OCI-LY7 (cell line): ENCODE measurements around the gene STAMBPL1. TPM values are rescaled to one million over a fixed set of nuclear protein-coding genes. Genes with fewer than 3 reads are reported as not detected.

Experiments
- BruUV-seq: library from RNA; stranded (reverse); fragments of 400-500 nt; replicated peaks from 2 replicates; lab custom pipeline; 2021; lab: Mats Ljungman, UMichigan
- CTCF ChIA-PET: fragments of 300-600 bp; sonication (Branson Sonifier 250); formaldehyde crosslinking; loops from one replicate; lab custom pipeline; 2022; ENCODE audit warnings: antibody characterized with exemption; ENCODE audit not compliant: unreplicated experiment; lab: Charles Lee
- POLR2A ChIA-PET: fragments of 300-600 bp; sonication (Branson Sonifier 250); formaldehyde crosslinking; loops from one replicate; lab custom pipeline; 2022; ENCODE audit warnings: antibody characterized with exemption; lab: Charles Lee
- DNase-seq: peaks from one replicate; pipeline ENCODE4 v3.0.0-alpha.2; 2015; ENCODE audit warnings: low spot score
- H2AFZ ChIP-seq: fragments of 200-600 bp; sonication (generic), shearing (Covaris generic); 2 replicates; pipeline ENCODE4 v1.6.1; 2014; ENCODE audit warnings: mild to moderate bottlenecking, antibody characterized with exemption, low read length, moderate library complexity
- H3K27ac ChIP-seq: fragments of 200-600 bp; sonication (generic); 2 replicates; pipeline ENCODE4 v1.5.1; 2014; ENCODE audit warnings: mixed run types, low read depth, mild to moderate bottlenecking, moderate library complexity, low read length, inconsistent platforms; ENCODE audit not compliant: poor library complexity, severe bottlenecking
- H3K36me3 ChIP-seq: fragments of 200-600 bp; sonication (generic); 2 replicates; pipeline ENCODE4 v1.6.1; 2014; ENCODE audit warnings: mild to moderate bottlenecking, antibody characterized with exemption, low read length, moderate library complexity, mixed read lengths; ENCODE audit not compliant: insufficient read depth
- H3K4me1 ChIP-seq: fragments of 200-600 bp; sonication (generic); 2 replicates; pipeline ENCODE4 v1.5.1; 2014; ENCODE audit warnings: mild to moderate bottlenecking, low read length; ENCODE audit not compliant: insufficient read depth, poor library complexity, severe bottlenecking
- H3K4me2 ChIP-seq: fragments of 200-600 bp; sonication (generic); 2 replicates; pipeline ENCODE4 v1.6.1; 2014; ENCODE audit warnings: mild to moderate bottlenecking, low read length
- H3K4me3 ChIP-seq: fragments of 200-600 bp; sonication (generic); 2 replicates; pipeline ENCODE4 v1.5.1; 2014; ENCODE audit warnings: mild to moderate bottlenecking, low read depth, low read length; ENCODE audit not compliant: poor library complexity, severe bottlenecking
- H3K79me2 ChIP-seq: fragments of 200-600 bp; sonication (generic); 2 replicates; pipeline ENCODE4 v1.6.1; 2016; ENCODE audit warnings: low read depth, mild to moderate bottlenecking, low read length, moderate library complexity, mixed read lengths; ENCODE audit not compliant: insufficient read depth
- H3K9me2 ChIP-seq: fragments of 200-600 bp; sonication (generic); 2 replicates; pipeline ENCODE4 v1.6.1; 2016; ENCODE audit warnings: mild to moderate bottlenecking, low read length, mixed read lengths; ENCODE audit not compliant: insufficient read depth
- H3K9me3 ChIP-seq: fragments of 200-600 bp; sonication (generic); 2 replicates; pipeline ENCODE4 v1.6.1; 2014; ENCODE audit warnings: mild to moderate bottlenecking, mixed run types, low read length, mixed read lengths
- H4K20me1 ChIP-seq: fragments of 200-600 bp; sonication (generic); 2 replicates; pipeline ENCODE4 v1.6.1; 2014; ENCODE audit warnings: mild to moderate bottlenecking, antibody characterized with exemption, low read length, moderate library complexity, mixed read lengths; ENCODE audit not compliant: insufficient read depth
- EZH2phosphoT487 ChIP-seq: fragments of 200-600 bp; sonication (generic); IDR thresholded peaks from 2 replicates; pipeline ENCODE4 v1.6.1; 2018; ENCODE audit warnings: low read depth, borderline replicate concordance, mild to moderate bottlenecking, mixed run types, antibody characterized with exemption, low read length, moderate library complexity, mixed read lengths
- intact Hi-C: fragments of 100-400 bp; cut with micrococcal nuclease; formaldehyde crosslinking; loops from one replicate; pipeline ENCODE4 v1.10.0; 2022; ENCODE audit not compliant: unreplicated experiment
- total RNA-seq, 2 experiments: library from RNA; depleted of rRNA in 1 of 2; stranded (reverse); fragments of >200 nt in 1 of 2; shearing (Covaris generic) in 1 of 2; gene quantifications; 2 replicates each; pipeline ENCODE4 v1.2.3, GENCODE V29; 2014 to 2022
- TF ChIP-seq, protein P1 (sequence below): fragments of 200-600 bp; sonication (generic); conservative IDR thresholded peaks from 2 replicates; pipeline ENCODE4 v1.5.1; 2014; ENCODE audit warnings: mild to moderate bottlenecking, antibody characterized with exemption, low read length, moderate library complexity, mixed read lengths

Gene STAMBPL1
- total RNA-seq, 2 experiments from 2014 or later, result 44.4 to 47.2 TPM

DNA sequence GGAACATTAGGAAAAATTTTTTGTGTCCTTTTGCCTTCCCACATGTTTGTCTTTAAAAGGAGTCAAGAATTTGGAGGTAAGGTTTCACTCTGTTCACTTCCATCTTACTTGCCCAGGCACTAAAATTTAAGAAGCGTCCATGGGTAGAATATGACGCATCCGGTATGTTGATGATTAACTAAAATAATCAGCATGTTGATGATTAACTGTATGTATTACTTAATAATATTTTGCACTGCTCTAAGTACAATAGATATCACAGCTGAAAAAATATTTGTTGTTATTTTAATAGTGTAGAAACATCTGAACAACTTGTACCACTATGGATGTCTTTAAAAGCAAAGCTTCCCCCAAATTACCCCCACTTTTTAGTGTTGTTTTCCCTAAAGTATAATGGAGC lies 39.9 kb upstream of the STAMBPL1 start:
- ChIA-PET POLR2A (interaction anchor here (0.6 to 1.1 kb wide), 4 partner anchors 35 to 98 kb away, joined by 3 to 4 read pairs (median 4); no protein-coding TSS in a partner anchor), CTCF (no interaction called here)
- no peak for TF ChIP-seq EZH2phosphoT487
- TF ChIP-seq, protein P1, sequence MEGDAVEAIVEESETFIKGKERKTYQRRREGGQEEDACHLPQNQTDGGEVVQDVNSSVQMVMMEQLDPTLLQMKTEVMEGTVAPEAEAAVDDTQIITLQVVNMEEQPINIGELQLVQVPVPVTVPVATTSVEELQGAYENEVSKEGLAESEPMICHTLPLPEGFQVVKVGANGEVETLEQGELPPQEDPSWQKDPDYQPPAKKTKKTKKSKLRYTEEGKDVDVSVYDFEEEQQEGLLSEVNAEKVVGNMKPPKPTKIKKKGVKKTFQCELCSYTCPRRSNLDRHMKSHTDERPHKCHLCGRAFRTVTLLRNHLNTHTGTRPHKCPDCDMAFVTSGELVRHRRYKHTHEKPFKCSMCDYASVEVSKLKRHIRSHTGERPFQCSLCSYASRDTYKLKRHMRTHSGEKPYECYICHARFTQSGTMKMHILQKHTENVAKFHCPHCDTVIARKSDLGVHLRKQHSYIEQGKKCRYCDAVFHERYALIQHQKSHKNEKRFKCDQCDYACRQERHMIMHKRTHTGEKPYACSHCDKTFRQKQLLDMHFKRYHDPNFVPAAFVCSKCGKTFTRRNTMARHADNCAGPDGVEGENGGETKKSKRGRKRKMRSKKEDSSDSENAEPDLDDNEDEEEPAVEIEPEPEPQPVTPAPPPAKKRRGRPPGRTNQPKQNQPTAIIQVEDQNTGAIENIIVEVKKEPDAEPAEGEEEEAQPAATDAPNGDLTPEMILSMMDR, result no peak
- Histone ChIP-seq H3K27ac (no peak overlapping the region), H3K4me3 (no peak overlapping the region), H3K9me3 (no peaks in the 10 kb centered on the region), H3K79me2 (no peaks in the 10 kb centered on the region), H4K20me1 (no peaks in the 10 kb centered on the region), H3K9me2 (no peaks in the 10 kb centered on the region), H3K4me2 (no peak overlapping the region), H3K36me3 (no peaks in the 10 kb centered on the region), H2AFZ (no peak overlapping the region), H3K4me1 (peaks cover 5% of the 10 kb centered on the region)
- intact Hi-C loops, result no loop called here
- DNase-seq, result no peak
- no TSS peak for BruUV-seq

DNA sequence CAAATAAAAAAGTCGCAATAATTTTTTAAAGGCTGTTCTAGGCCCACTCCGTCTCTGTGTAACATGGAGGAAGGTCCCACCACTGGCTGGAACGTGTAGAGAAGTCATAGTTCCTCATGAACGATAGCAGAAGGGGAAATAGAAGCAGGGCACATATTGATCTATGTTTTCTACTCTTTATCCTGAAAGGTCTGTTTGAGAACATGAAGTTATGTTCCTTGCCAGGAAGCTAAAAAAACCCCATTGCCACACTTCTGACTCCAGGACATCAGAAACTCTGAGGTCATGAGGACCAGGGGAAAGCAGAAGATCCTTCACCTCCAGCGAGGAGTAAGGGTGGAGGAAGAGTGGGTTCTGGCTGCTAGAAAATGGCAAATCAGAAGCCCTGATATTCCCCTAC lies 39.2 kb upstream of the STAMBPL1 start:
- no TSS peak for BruUV-seq
- H4K20me1 ChIP-seq, result no peaks in the 10 kb centered on the region
- no peak for TF ChIP-seq EZH2phosphoT487
- TF ChIP-seq, protein P1, result no peak
- H3K9me2 ChIP-seq, result no peaks in the 10 kb centered on the region
- POLR2A ChIA-PET, result interaction anchor here (0.8 to 1.2 kb wide), 5 partner anchors 34 to 92 kb away, joined by 3 to 4 read pairs (median 3); no protein-coding TSS in a partner anchor
- no peak overlapping the region for H3K4me3 ChIP-seq
- DNase-seq, result no peak
- no peaks in the 10 kb centered on the region for H3K9me3 ChIP-seq
- no peak overlapping the region for H3K4me2 ChIP-seq
- H3K36me3 ChIP-seq, result no peaks in the 10 kb centered on the region
- no peak overlapping the region for H2AFZ ChIP-seq
- CTCF ChIA-PET, result no interaction called here
- peaks cover 2% of the 10 kb centered on the region for H3K4me1 ChIP-seq
- H3K79me2 ChIP-seq, result no peaks in the 10 kb centered on the region
- intact Hi-C loops, result no loop called here
- no peak overlapping the region for H3K27ac ChIP-seq

DNA sequence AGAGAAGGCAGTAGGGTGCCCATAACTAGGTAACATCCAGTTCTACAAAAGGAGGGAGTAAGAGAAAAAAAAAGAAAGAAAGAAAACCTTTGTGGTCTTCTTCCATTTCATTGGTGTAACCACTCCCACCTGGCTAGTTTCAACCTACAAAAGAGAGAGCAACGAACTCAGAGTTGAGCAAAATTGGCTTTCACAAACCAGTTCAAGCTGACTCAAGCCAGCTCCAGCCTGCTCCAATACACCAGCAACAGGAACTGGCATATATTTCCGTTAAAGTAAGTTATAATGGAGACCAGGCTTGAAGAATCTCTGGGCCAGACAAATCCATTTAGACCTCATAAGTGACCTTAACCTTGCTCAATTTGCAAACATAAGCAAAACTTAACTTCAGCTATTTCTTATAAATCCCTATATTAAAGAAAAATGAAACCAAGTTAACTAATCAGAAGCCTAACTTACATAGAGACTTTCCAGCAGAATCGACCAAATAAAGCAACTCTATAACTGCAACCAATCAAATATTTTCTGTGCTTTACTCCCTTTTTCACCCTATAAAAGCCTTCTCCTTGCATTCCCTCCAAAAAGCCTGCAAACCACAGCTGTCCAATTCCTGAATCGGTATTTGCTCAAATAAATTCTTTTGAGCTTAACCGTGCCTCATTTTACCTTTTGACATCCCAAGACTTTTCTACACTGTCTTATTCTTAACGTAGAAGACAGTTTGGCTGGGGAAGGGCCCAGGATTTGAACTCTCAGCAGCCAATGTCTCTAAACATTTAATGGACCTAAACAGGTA lies 38.5 kb upstream of the STAMBPL1 start:
- Histone ChIP-seq H3K79me2 (no peaks in the 10 kb centered on the region), H3K36me3 (no peaks in the 10 kb centered on the region), H2AFZ (no peak overlapping the region), H3K9me3 (no peaks in the 10 kb centered on the region), H3K9me2 (no peaks in the 10 kb centered on the region), H4K20me1 (no peaks in the 10 kb centered on the region), H3K4me3 (no peak overlapping the region), H3K4me1 (no peaks in the 10 kb centered on the region), H3K4me2 (no peak overlapping the region), H3K27ac (no peak overlapping the region)
- intact Hi-C loops, result no loop called here
- ChIA-PET CTCF (no interaction called here), POLR2A (interaction anchor here (0.8 to 1.2 kb wide), 3 partner anchors 50 to 90 kb away, joined by 3 read pairs; no protein-coding TSS in a partner anchor)
- TF ChIP-seq EZH2phosphoT487, result no peak
- TF ChIP-seq, protein P1, result no peak
- no peak for DNase-seq
- BruUV-seq, result no TSS peak
